DOHH2 (cell line): ENCODE data around the gene EPN2.

Experiments used
- H3F3A ChIP-seq: fragments of 200-600 bp; sonication (generic), shearing (Covaris generic); 2 replicates; pipeline ENCODE4 v1.6.0; 2016; ENCODE audit warnings: antibody characterized with exemption, mild to moderate bottlenecking; ENCODE audit not compliant: control insufficient read depth, insufficient read depth
- H3K27ac ChIP-seq: fragments of 200-600 bp; sonication (generic); 2 replicates; pipeline ENCODE4 v1.5.1; 2014; ENCODE audit warnings: low read depth, mild to moderate bottlenecking, low read length, moderate library complexity
- H3K27me3 ChIP-seq: fragments of 200-600 bp; sonication (generic); 2 replicates; pipeline ENCODE4 v1.6.1; 2014; ENCODE audit warnings: mild to moderate bottlenecking, low read length, mixed read lengths; ENCODE audit not compliant: control insufficient read depth
- H3K36me3 ChIP-seq: fragments of 200-600 bp; sonication (generic); 2 replicates; pipeline ENCODE4 v1.6.1; 2014; ENCODE audit warnings: mild to moderate bottlenecking, low read length, moderate library complexity, mixed read lengths; ENCODE audit not compliant: control insufficient read depth
- H3K4me1 ChIP-seq: fragments of 200-600 bp; sonication (generic); 2 replicates; pipeline ENCODE4 v1.6.1; 2014; ENCODE audit warnings: mild to moderate bottlenecking, low read length, mixed read lengths; ENCODE audit not compliant: control insufficient read depth
- H3K4me2 ChIP-seq: fragments of 200-600 bp; sonication (generic); 2 replicates; pipeline ENCODE4 v1.6.0; 2014; ENCODE audit warnings: mild to moderate bottlenecking, low read length, moderate library complexity
- H3K4me3 ChIP-seq: fragments of 200-600 bp; sonication (generic); 2 replicates; pipeline ENCODE4 v1.5.1; 2014; ENCODE audit warnings: mild to moderate bottlenecking, low read length, mixed read lengths
- H3K79me2 ChIP-seq: fragments of 200-600 bp; sonication (generic); 2 replicates; pipeline ENCODE4 v1.6.1; 2014; ENCODE audit warnings: mild to moderate bottlenecking, low read length, mixed read lengths; ENCODE audit not compliant: control insufficient read depth
- H3K9me2 ChIP-seq: fragments of 200-600 bp; sonication (generic); replicated peaks from 2 replicates; pipeline ENCODE4 v1.6.1; 2014; ENCODE audit warnings: mild to moderate bottlenecking, low read length, mixed read lengths; ENCODE audit not compliant: control insufficient read depth
- H3K9me3 ChIP-seq: fragments of 200-600 bp; sonication (generic); 2 replicates; pipeline ENCODE4 v1.6.1; 2014; ENCODE audit warnings: antibody characterized with exemption, low read length, mixed read lengths; ENCODE audit not compliant: control insufficient read depth, insufficient read depth
- H4K20me1 ChIP-seq: fragments of 200-600 bp; sonication (generic); 2 replicates; pipeline ENCODE4 v1.6.0; 2014; ENCODE audit warnings: low read depth, mild to moderate bottlenecking, antibody characterized with exemption, low read length, moderate library complexity; ENCODE audit not compliant: control insufficient read depth, insufficient read depth
- EZH2phosphoT487 ChIP-seq: fragments of 200-600 bp; sonication (generic); IDR thresholded peaks from 2 replicates; pipeline ENCODE4 v1.6.1; 2017; ENCODE audit warnings: borderline replicate concordance, mild to moderate bottlenecking, antibody characterized with exemption, low read length, moderate library complexity, mixed read lengths
- TF ChIP-seq, protein P1 (sequence below): fragments of 200-600 bp; sonication (generic); IDR thresholded peaks from one replicate; pipeline ENCODE4 v1.5.1; 2014; ENCODE audit warnings: antibody characterized with exemption, mild to moderate bottlenecking, low read depth, low read length; ENCODE audit not compliant: poor library complexity, severe bottlenecking

The EPN2 gene

DNA sequence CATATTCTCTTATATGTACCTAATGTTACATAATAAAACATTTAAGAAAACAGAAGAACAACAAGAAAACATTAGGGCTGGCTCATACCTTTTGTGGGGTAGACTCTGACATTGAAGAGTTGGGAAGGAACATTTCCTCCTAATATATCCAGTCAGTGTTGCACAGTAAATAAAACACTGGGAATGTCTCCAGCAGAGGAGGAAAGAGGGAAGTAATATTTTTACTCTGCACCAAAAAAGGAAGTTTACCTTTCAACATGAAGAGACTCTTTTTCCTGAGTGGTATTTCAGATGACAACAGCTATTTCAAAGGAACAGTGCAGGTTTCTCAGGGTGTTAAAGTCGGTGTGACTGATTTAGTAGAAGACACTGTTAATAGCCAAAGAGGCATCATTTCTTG is 31.9 kb downstream of the EPN2 start:
- Histone ChIP-seq H3K4me2 (no peak overlapping the region), H3K9me3 (no peaks in the 10 kb centered on the region), H3K27me3 (peaks cover 51% of the 10 kb centered on the region), H3K9me2 (no peaks in the 10 kb centered on the region), H3K36me3 (no peaks in the 10 kb centered on the region), H4K20me1 (no peaks in the 10 kb centered on the region), H3K4me3 (no peak overlapping the region), H3K4me1 (peaks cover 12% of the 10 kb centered on the region), H3K79me2 (no peaks in the 10 kb centered on the region), H3F3A (no peaks in the 10 kb centered on the region), H3K27ac (no peak overlapping the region)
- TF ChIP-seq, protein P1, sequence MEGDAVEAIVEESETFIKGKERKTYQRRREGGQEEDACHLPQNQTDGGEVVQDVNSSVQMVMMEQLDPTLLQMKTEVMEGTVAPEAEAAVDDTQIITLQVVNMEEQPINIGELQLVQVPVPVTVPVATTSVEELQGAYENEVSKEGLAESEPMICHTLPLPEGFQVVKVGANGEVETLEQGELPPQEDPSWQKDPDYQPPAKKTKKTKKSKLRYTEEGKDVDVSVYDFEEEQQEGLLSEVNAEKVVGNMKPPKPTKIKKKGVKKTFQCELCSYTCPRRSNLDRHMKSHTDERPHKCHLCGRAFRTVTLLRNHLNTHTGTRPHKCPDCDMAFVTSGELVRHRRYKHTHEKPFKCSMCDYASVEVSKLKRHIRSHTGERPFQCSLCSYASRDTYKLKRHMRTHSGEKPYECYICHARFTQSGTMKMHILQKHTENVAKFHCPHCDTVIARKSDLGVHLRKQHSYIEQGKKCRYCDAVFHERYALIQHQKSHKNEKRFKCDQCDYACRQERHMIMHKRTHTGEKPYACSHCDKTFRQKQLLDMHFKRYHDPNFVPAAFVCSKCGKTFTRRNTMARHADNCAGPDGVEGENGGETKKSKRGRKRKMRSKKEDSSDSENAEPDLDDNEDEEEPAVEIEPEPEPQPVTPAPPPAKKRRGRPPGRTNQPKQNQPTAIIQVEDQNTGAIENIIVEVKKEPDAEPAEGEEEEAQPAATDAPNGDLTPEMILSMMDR, result no peak
- TF ChIP-seq EZH2phosphoT487, result no peak

DNA sequence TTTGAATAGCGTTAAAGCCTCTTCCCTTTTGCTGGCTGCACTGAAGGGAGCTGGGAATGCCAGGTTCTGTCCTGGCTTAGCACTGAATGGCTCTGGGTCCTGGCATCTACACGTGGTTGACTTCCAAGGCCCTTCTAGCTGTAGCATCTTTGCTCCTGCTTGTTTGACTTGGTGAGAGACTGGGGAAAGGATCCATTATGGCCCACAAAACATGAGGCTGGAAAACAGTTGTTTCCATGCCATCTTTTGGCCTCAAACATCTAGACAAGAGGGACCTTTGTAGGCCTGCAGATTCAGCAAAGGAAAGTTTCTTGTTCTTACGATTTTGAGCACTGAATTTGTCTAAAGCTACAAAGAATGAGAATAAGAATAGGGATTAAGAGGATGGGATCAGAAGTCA is 32.5 kb downstream of the EPN2 start:
- Histone ChIP-seq H3K9me2 (no peaks in the 10 kb centered on the region), H3K4me3 (no peak overlapping the region), H3F3A (no peaks in the 10 kb centered on the region), H4K20me1 (no peaks in the 10 kb centered on the region), H3K27ac (no peak overlapping the region), H3K4me2 (no peak overlapping the region), H3K9me3 (no peaks in the 10 kb centered on the region), H3K79me2 (no peaks in the 10 kb centered on the region), H3K27me3 (peaks cover 54% of the 10 kb centered on the region), H3K4me1 (peaks cover 12% of the 10 kb centered on the region), H3K36me3 (no peaks in the 10 kb centered on the region)
- TF ChIP-seq, protein P1, result no peak
- TF ChIP-seq EZH2phosphoT487, result no peak

DNA sequence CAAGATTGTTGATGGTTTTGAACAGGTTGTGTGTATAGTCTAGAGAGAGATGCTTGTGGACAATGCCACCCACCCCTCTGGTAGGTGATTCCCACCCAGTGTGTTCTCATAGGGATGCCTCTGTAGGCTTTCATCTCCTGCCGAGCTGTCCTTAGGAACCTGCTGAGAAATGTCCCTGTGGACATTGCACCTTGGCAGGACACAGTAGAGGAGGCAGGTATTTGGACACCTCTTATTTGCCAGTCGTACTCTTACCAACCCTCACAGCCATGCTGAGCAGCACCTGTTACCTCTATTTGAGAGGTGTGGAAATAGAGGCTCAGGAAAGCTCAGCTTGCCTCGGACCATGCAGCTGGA is 33.2 kb downstream of the EPN2 start:
- TF ChIP-seq EZH2phosphoT487, result no peak
- TF ChIP-seq, protein P1, result no peak
- no peaks in the 10 kb centered on the region for H3K9me3 ChIP-seq
- H3K36me3 ChIP-seq, result no peaks in the 10 kb centered on the region
- no peak overlapping the region for H3K4me3 ChIP-seq
- peaks cover 58% of the 10 kb centered on the region for H3K27me3 ChIP-seq
- no peaks in the 10 kb centered on the region for H3K9me2 ChIP-seq
- H3K27ac ChIP-seq, result no peak overlapping the region
- no peaks in the 10 kb centered on the region for H3F3A ChIP-seq
- H3K79me2 ChIP-seq, result no peaks in the 10 kb centered on the region
- H3K4me1 ChIP-seq, result peaks cover 12% of the 10 kb centered on the region
- H3K4me2 ChIP-seq, result no peak overlapping the region
- no peaks in the 10 kb centered on the region for H4K20me1 ChIP-seq
